GM12878 (cell line): ENCODE measurements around the gene MAP4K2. TPM values are rescaled to one million over a fixed set of nuclear protein-coding genes. Genes with fewer than 3 reads are reported as not detected.

Experiments
- ASH2L ChIP-seq: fragments of 300-600, 200-600 bp; sonication (generic); IDR thresholded peaks from 2 replicates; pipeline ENCODE4 v1.6.1; 2017; ENCODE audit warnings: low read depth, mild to moderate bottlenecking, borderline replicate concordance
- BHLHE40 ChIP-seq, 2 experiments: fragments of 450-650 bp in 1 of 2; IDR thresholded peaks; 2 replicates each; pipeline ENCODE4 v1.6.1; 2011 to 2017; ENCODE audit warnings: low read depth in 2 of 2, borderline replicate concordance in 1 of 2, improper control_type of control experiment in 1 of 2, low read length in 1 of 2, mild to moderate bottlenecking in 1 of 2
- CREM ChIP-seq: IDR thresholded peaks from 2 replicates; pipeline ENCODE4 v1.6.1; 2014; ENCODE audit warnings: antibody characterized with exemption, low read depth
- ESRRA ChIP-seq: IDR thresholded peaks from 2 replicates; pipeline ENCODE4 v1.6.1; 2012; ENCODE audit warnings: mild to moderate bottlenecking, low read length, improper control_type of control experiment
- HCFC1 ChIP-seq: fragments of 150-350 bp; IDR thresholded peaks from 2 replicates; pipeline ENCODE4 v1.6.1; 2014; ENCODE audit warnings: low read length
- IRF5 ChIP-seq: fragments of 450-650 bp; IDR thresholded peaks from 2 replicates; pipeline ENCODE4 v1.6.1; 2017; ENCODE audit warnings: borderline replicate concordance
- JUNB ChIP-seq: IDR thresholded peaks from 2 replicates; pipeline ENCODE4 v1.6.1; 2016; ENCODE audit warnings: antibody characterized with exemption, mild to moderate bottlenecking
- KAT2A ChIP-seq: conservative IDR thresholded peaks from 2 replicates; pipeline ENCODE4 v1.6.1; 2011; ENCODE audit warnings: low read depth, low read length; ENCODE audit not compliant: control insufficient read depth
- MAX ChIP-seq: IDR thresholded peaks from 2 replicates; pipeline ENCODE4 v1.6.1; 2012; ENCODE audit warnings: low read depth, low read length, improper control_type of control experiment
- MTA2 ChIP-seq: fragments of 450-650 bp; IDR thresholded peaks from 2 replicates; pipeline ENCODE4 v1.6.1; 2016; ENCODE audit warnings: low read depth, mild to moderate bottlenecking, moderate library complexity
- MYB ChIP-seq: fragments of 150-350 bp; IDR thresholded peaks from 2 replicates; pipeline ENCODE4 v1.6.1; 2014; ENCODE audit warnings: mild to moderate bottlenecking, low read depth, low read length, borderline replicate concordance
- NR2C2 ChIP-seq: IDR thresholded peaks from 2 replicates; pipeline ENCODE4 v1.6.1; 2011; ENCODE audit warnings: borderline replicate concordance, low read depth; ENCODE audit not compliant: control insufficient read depth, insufficient read length
- PAX8 ChIP-seq: fragments of 450-650 bp; IDR thresholded peaks from 2 replicates; pipeline ENCODE4 v1.6.1; 2017; ENCODE audit warnings: mild to moderate bottlenecking, moderate library complexity
- PML ChIP-seq: IDR thresholded peaks from 2 replicates; pipeline ENCODE4 v1.6.1; 2012; ENCODE audit warnings: low read length, inconsistent platforms
- POLR2A ChIP-seq: IDR thresholded peaks from 2 replicates; pipeline ENCODE4 v1.6.1; 2011; ENCODE audit warnings: low read depth, mild to moderate bottlenecking, low read length
- SMAD1 ChIP-seq: fragments of 450-650 bp; IDR thresholded peaks from 2 replicates; pipeline ENCODE4 v1.6.1; 2018; ENCODE audit warnings: mild to moderate bottlenecking, low read depth; ENCODE audit not compliant: partially characterized antibody
- STAT3 ChIP-seq: IDR thresholded peaks from 2 replicates; pipeline ENCODE4 v1.6.1; 2011; ENCODE audit warnings: low read depth, low read length, improper control_type of control experiment
- TAF1 ChIP-seq: IDR thresholded peaks from 2 replicates; pipeline ENCODE4 v1.6.1; 2011; ENCODE audit warnings: mild to moderate bottlenecking, low read depth, low read length, borderline replicate concordance
- TBL1XR1 ChIP-seq: IDR thresholded peaks from 2 replicates; pipeline ENCODE4 v1.6.1; 2012; ENCODE audit warnings: low read depth, low read length, improper control_type of control experiment
- TCF3 ChIP-seq: IDR thresholded peaks from 2 replicates; pipeline ENCODE4 v1.6.1; 2012; ENCODE audit warnings: low read depth, mild to moderate bottlenecking, low read length, borderline replicate concordance; ENCODE audit not compliant: insufficient read depth
- ZBTB40 ChIP-seq: fragments of 450-650 bp; IDR thresholded peaks from 2 replicates; pipeline ENCODE4 v1.6.1; 2016; ENCODE audit warnings: mild to moderate bottlenecking, moderate library complexity, borderline replicate concordance
- polyA plus RNA-seq, 11 experiments: library from polyadenylated mRNA; depleted of rRNA in 4 of 11; unstranded in 6 of 11; stranded (reverse) in 5 of 11; fragments of >200 nt; fragmentation: Nextera tagmentation in 4 of 11; fragmentation: Illumina TruSeq in 1 of 11; extraction: Ambion mirVana in 4 of 11; extraction: Trizol in 1 of 11; gene quantifications; 1 replicate in 1 of 11; 2 replicates in 10 of 11; pipeline versions ENCODE4 v1.2.1 to v1.2.3, GENCODE V29; 2011 to 2016; ENCODE audit warnings: inconsistent platforms in 2 of 11, missing spikeins in 2 of 11, low read depth in 1 of 11
- total RNA-seq, 4 experiments: library from RNA; depleted of rRNA in 3 of 4; stranded (reverse); fragments of >200 nt in 3 of 4; fragmentation: Illumina TruSeq in 1 of 4; extraction: Trizol in 1 of 4; gene quantifications; 2 replicates each; pipeline versions ENCODE4 v1.2.1 to v1.2.3, GENCODE V29; 2013 to 2021
- TF ChIP-seq, protein P1 (sequence below), 3 experiments: IDR thresholded peaks in 2 of 3; conservative IDR thresholded peaks in 1 of 3; 2 replicates each; pipeline ENCODE4 v1.5.1; 2011; ENCODE audit warnings: low read depth in 3 of 3, low read length in 3 of 3, mild to moderate bottlenecking in 3 of 3, control low read depth in 2 of 3, moderate library complexity in 2 of 3, inconsistent platforms in 1 of 3, mixed read lengths in 1 of 3; ENCODE audit not compliant: control insufficient read depth in 2 of 3, insufficient read depth in 1 of 3; ENCODE audit errors: extremely low read depth in 1 of 3

The MAP4K2 gene
- total and polyA plus RNA-seq, 10 of the 15 experiments (the other 5 are each of a cell fraction or from before 2014, with no cell fraction given): 0.98 to 78.1 (median 48.9) TPM

DNA sequence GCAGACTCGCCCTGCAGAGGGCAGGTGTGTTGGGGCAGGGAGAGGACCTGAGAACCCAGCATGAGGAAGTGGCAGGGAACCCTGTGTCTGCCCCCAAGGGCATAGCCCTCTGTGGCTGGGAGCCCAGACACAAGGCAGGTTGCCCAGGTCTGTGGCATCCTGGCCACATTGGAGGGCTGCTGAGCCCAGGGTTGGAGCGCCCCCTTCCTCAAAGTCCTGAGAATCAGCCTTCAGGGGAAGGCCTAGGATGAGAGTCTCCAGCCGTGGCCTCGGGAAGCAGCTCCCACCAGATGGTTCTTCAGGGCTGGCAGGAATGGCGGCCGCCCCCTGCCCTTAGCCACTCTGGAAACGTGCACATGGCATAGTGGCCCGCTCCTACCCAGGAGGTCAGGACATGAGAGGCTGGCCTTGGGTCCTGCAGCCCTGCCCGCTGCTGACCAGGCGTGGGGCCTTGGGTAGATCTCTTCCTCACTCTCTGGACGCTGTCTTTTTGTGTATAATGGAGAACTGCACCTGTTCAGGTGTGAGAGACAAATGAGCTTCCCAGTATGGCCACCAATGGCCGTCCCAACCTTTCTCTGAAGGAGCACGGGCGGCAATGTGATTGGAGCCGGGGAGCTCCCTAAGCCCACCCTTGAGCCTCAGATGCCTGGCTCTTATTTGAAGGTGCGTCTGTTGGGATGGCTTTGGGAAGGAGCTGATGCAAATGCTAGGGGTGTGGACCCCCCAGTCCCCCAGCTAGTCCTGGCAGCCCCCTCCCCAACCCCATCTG is 46.0 kb upstream of the MAP4K2 start (continued):
- TF ChIP-seq ZBTB40 (no peak), ASH2L (no peak), MAX (no peak), HCFC1 (no peak), MYB (no peak), JUNB (no peak), STAT3 (no peak), MTA2 (0 out of 2 replicates have a peak, but pooled peaks have one; percentile 31), TCF3 (no peak), BHLHE40 (IDR thresholded peaks at IDR 0.05; ENCODE audit: borderline replicate concordance in 1 of 2, low read depth in 2 of 2, low read length in 1 of 2) (peak in 1 of 2 experiments; percentile 16; a peak in 1 of 4 replicates), PML (no peak), SMAD1 (no peak), NR2C2 (no peak), IRF5 (no peak), POLR2A (peak; percentile 48; the same call in 1 of the 2 replicates), PAX8 (no peak), TBL1XR1 (no peak), CREM (no peak), ESRRA (no peak), KAT2A (no peak), TAF1 (no peak)
- TF ChIP-seq, protein P1, sequence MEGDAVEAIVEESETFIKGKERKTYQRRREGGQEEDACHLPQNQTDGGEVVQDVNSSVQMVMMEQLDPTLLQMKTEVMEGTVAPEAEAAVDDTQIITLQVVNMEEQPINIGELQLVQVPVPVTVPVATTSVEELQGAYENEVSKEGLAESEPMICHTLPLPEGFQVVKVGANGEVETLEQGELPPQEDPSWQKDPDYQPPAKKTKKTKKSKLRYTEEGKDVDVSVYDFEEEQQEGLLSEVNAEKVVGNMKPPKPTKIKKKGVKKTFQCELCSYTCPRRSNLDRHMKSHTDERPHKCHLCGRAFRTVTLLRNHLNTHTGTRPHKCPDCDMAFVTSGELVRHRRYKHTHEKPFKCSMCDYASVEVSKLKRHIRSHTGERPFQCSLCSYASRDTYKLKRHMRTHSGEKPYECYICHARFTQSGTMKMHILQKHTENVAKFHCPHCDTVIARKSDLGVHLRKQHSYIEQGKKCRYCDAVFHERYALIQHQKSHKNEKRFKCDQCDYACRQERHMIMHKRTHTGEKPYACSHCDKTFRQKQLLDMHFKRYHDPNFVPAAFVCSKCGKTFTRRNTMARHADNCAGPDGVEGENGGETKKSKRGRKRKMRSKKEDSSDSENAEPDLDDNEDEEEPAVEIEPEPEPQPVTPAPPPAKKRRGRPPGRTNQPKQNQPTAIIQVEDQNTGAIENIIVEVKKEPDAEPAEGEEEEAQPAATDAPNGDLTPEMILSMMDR (IDR thresholded peaks at IDR 0.05 in 2 of 3, conservative IDR thresholded peaks at IDR 0.05 in 1 of 3; ENCODE audit: control insufficient read depth in 2 of 3, extremely low read depth in 1 of 3, insufficient read depth in 1 of 3, low read depth in 3 of 3, low read length in 3 of 3): peak in 2 of 3 experiments; percentile 22; a peak in 2 of 6 replicates
